Measurements from ENCODE around the gene ZNF785. TPM values are rescaled to one million over a fixed set of nuclear protein-coding genes. Genes with fewer than 3 reads are reported as not detected.
"Not testable (repeated sequence)": the region's sequence is repeated elsewhere in the genome, so short reads cannot be mapped to it uniquely, and the experiment has no call there.

The ZNF785 gene
- total RNA-seq, 2 experiments from 2014 or later, result 4.6 to 6.8 TPM

GRCh38 chr16:30592871-30593270, 7.4 kb upstream of the ZNF785 start:
- H3K9me3 ChIP-seq (ENCODE audit: low read length), result no peaks in the 10 kb centered on the region
- no peaks in the 10 kb centered on the region for H4K20me1 ChIP-seq (ENCODE audit: insufficient read depth, low read length)
- H2AFZ ChIP-seq (ENCODE audit: low read length), result no peak overlapping the region
- TF ChIP-seq EZH2phosphoT487 (IDR thresholded peaks at IDR 0.05; ENCODE audit: borderline replicate concordance, low read depth, low read length) (no peak), CTCF (conservative IDR thresholded peaks at IDR 0.05; ENCODE audit: low read length) (no peak)
- intact Hi-C loops (cut with micrococcal nuclease; ENCODE audit: unreplicated experiment), result no loop called here
- CTCF ChIA-PET (ENCODE audit: unreplicated experiment), result interaction anchor here (0.7 kb wide), 1 partner anchor 36 kb away, joined by 3 read pairs; no protein-coding TSS in a partner anchor
- H3K4me2 ChIP-seq (ENCODE audit: low read length), result no peak overlapping the region
- no peak overlapping the region for H3K27ac ChIP-seq (ENCODE audit: low read depth, low read length, poor library complexity, severe bottlenecking)
- H3K79me2 ChIP-seq (ENCODE audit: insufficient read depth, low read depth, low read length), result no peaks in the 10 kb centered on the region
- BruUV-seq (replicated peaks), result no TSS peak
- 0 out of 2 replicates have a peak, but pooled peaks cover 1% of the 10 kb centered on the region for H3K36me3 ChIP-seq (ENCODE audit: insufficient read depth, low read length)
- DNase-seq (ENCODE audit: low spot score), result no peak
- peaks cover 12% of the 10 kb centered on the region for H3K4me1 ChIP-seq (ENCODE audit: insufficient read depth, low read length, poor library complexity, severe bottlenecking)
- POLR2A ChIA-PET, result interaction anchor here (0.7 kb wide), 2 partner anchors 58 to 226 kb away, joined by 3 to 12 read pairs; no protein-coding TSS in a partner anchor
- no peaks in the 10 kb centered on the region for H3K9me2 ChIP-seq (ENCODE audit: insufficient read depth, low read length)
- no peak overlapping the region for H3K4me3 ChIP-seq (ENCODE audit: low read depth, low read length, poor library complexity, severe bottlenecking)

DNA sequence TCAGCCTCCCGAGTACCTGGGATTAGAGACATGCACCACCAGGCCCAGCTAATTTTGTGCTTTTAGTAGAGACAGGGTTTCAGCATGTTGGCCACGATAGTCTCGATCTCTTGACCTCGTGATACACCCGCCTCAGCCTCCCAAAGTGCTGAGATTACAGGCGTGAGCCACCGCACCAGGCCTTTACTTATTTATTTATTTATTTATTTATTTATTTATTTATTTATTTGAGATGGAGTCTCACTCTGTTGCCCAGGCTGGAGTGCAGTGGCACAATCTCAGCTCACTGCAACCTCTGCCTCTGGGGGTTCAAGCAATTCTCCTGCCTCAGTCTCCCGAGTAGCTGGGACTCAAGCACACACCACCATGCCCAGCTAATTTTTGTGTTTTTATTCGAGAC, 5.4 kb upstream of the ZNF785 start:
- H3K79me2 ChIP-seq (ENCODE audit: insufficient read depth, low read depth, low read length); CTCF ChIA-PET (ENCODE audit: unreplicated experiment); H2AFZ ChIP-seq (ENCODE audit: low read length); H3K4me2 ChIP-seq (ENCODE audit: low read length); H3K9me3 ChIP-seq (ENCODE audit: low read length); intact Hi-C loops (cut with micrococcal nuclease; ENCODE audit: unreplicated experiment); H3K27ac ChIP-seq (ENCODE audit: low read depth, low read length, poor library complexity, severe bottlenecking); DNase-seq (ENCODE audit: low spot score); H3K36me3 ChIP-seq (ENCODE audit: insufficient read depth, low read length); POLR2A ChIA-PET; BruUV-seq (replicated peaks); H4K20me1 ChIP-seq (ENCODE audit: insufficient read depth, low read length); H3K9me2 ChIP-seq (ENCODE audit: insufficient read depth, low read length); H3K4me3 ChIP-seq (ENCODE audit: low read depth, low read length, poor library complexity, severe bottlenecking): not testable (repeated sequence)
- H3K4me1 ChIP-seq (ENCODE audit: insufficient read depth, low read length, poor library complexity, severe bottlenecking), result peaks cover 17% of the 10 kb centered on the region

DNA sequence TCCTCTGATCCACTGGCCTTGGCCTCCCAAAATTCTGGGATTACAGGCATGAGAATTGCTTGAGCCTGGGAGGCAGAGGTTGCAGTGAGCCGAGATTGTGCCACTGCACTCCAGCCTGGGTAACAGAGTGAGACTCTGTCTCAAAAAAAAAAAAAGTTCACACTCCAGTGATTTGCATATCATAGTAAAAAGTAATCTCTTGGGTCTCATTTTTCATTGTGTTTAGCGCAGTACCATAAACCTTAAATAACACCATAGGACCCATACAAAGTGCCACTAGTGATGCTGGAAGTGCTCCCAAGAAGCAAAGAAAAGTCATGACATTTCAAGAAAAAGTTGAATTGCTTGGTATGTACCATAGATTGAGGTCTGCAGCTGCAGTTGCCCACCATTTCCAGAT, 4.1 kb upstream of the ZNF785 start:
- H3K9me2 ChIP-seq (ENCODE audit: insufficient read depth, low read length); H3K9me3 ChIP-seq (ENCODE audit: low read length); H4K20me1 ChIP-seq (ENCODE audit: insufficient read depth, low read length); POLR2A ChIA-PET; CTCF ChIA-PET (ENCODE audit: unreplicated experiment); H3K36me3 ChIP-seq (ENCODE audit: insufficient read depth, low read length); H3K4me3 ChIP-seq (ENCODE audit: low read depth, low read length, poor library complexity, severe bottlenecking); H2AFZ ChIP-seq (ENCODE audit: low read length); H3K27ac ChIP-seq (ENCODE audit: low read depth, low read length, poor library complexity, severe bottlenecking); BruUV-seq (replicated peaks); H3K79me2 ChIP-seq (ENCODE audit: insufficient read depth, low read depth, low read length); DNase-seq (ENCODE audit: low spot score); intact Hi-C loops (cut with micrococcal nuclease; ENCODE audit: unreplicated experiment): not testable (repeated sequence)
- Histone ChIP-seq H3K4me2 (ENCODE audit: low read length) (peak overlapping the region; percentile 10; the same call in 1 of the 2 replicates), H3K4me1 (ENCODE audit: insufficient read depth, low read length, poor library complexity, severe bottlenecking) (peaks cover 30% of the 10 kb centered on the region)

DNA sequence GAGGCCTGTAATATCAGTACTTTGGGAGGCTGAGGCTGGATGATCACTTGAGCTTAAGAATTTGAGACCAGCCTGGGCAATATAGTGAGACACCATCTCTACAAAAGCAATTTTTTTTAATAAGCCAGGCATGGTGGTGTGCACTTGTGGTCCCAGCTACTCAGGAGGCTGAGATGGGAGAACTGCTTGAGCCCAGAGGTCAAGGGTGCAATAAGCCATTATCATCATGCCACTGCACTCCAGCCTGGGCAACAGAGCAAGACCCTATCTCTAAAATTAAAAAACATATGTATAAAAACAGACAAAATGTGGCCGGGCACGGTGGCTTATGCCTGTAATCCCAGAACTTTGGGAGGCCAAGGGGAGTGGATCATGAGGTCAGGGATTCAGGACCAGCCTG, 3.2 kb upstream of the ZNF785 start:
- no peaks in the 10 kb centered on the region; the same call in 1 of the 2 replicates for H3K79me2 ChIP-seq (ENCODE audit: insufficient read depth, low read depth, low read length)
- no peaks in the 10 kb centered on the region for H3K9me2 ChIP-seq (ENCODE audit: insufficient read depth, low read length)
- H4K20me1 ChIP-seq (ENCODE audit: insufficient read depth, low read length), result no peaks in the 10 kb centered on the region
- peaks cover 6% of the 10 kb centered on the region; the same call in 1 of the 2 replicates for H3K36me3 ChIP-seq (ENCODE audit: insufficient read depth, low read length)
- peaks cover 30% of the 10 kb centered on the region for H3K4me1 ChIP-seq (ENCODE audit: insufficient read depth, low read length, poor library complexity, severe bottlenecking)
- POLR2A ChIA-PET, result interaction anchor here (0.7 kb wide), 2 partner anchors 14 to 55 kb away, joined by 3 read pairs; no protein-coding TSS in a partner anchor
- no peak for DNase-seq (ENCODE audit: low spot score)
- no peak overlapping the region for H3K27ac ChIP-seq (ENCODE audit: low read depth, low read length, poor library complexity, severe bottlenecking)
- no peak overlapping the region for H3K4me3 ChIP-seq (ENCODE audit: low read depth, low read length, poor library complexity, severe bottlenecking)
- TF ChIP-seq CTCF (conservative IDR thresholded peaks at IDR 0.05; ENCODE audit: low read length), result no peak
- no peak for TF ChIP-seq EZH2phosphoT487 (IDR thresholded peaks at IDR 0.05; ENCODE audit: borderline replicate concordance, low read depth, low read length)
- intact Hi-C loops (cut with micrococcal nuclease; ENCODE audit: unreplicated experiment), result no loop called here
- CTCF ChIA-PET (ENCODE audit: unreplicated experiment), result no interaction called here
- H2AFZ ChIP-seq (ENCODE audit: low read length), result no peak overlapping the region
- H3K4me2 ChIP-seq (ENCODE audit: low read length), result no peak overlapping the region
- BruUV-seq (replicated peaks), result no TSS peak
- no peaks in the 10 kb centered on the region for H3K9me3 ChIP-seq (ENCODE audit: low read length)
